Measurements from ENCODE around the gene MKRN3. TPM values are rescaled to one million over a fixed set of nuclear protein-coding genes. Genes with fewer than 3 reads are reported as not detected.

MKRN3 gene
- polyA plus RNA-seq, 1 of the 3 experiments (the other 2 are of a cell fraction) = 4.7 TPM

- TF ChIP-seq TAF1 (IDR thresholded peaks at IDR 0.05; ENCODE audit: borderline replicate concordance, low read depth, low read length) = no peak
- TF ChIP-seq POLR2AphosphoS5 (IDR thresholded peaks at IDR 0.05; ENCODE audit: low read depth, low read length) = no peak
- no peak for TF ChIP-seq MXI1 (IDR thresholded peaks at IDR 0.05; ENCODE audit: low read depth, low read length)
- no peak for TF ChIP-seq NRF1 (IDR thresholded peaks at IDR 0.05; ENCODE audit: low read depth, low read length)
- no peak for TF ChIP-seq REST (IDR thresholded peaks at IDR 0.05; ENCODE audit: low read depth, low read length)
- no peak for TF ChIP-seq RCOR1 (IDR thresholded peaks at IDR 0.05; ENCODE audit: low read length)
- no peak for TF ChIP-seq GATA2 (CRISPR knock-in tag; IDR thresholded peaks at IDR 0.05)
- TF ChIP-seq, protein P1, sequence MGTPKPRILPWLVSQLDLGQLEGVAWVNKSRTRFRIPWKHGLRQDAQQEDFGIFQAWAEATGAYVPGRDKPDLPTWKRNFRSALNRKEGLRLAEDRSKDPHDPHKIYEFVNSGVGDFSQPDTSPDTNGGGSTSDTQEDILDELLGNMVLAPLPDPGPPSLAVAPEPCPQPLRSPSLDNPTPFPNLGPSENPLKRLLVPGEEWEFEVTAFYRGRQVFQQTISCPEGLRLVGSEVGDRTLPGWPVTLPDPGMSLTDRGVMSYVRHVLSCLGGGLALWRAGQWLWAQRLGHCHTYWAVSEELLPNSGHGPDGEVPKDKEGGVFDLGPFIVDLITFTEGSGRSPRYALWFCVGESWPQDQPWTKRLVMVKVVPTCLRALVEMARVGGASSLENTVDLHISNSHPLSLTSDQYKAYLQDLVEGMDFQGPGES (IDR thresholded peaks at IDR 0.05; ENCODE audit: low read depth, low read length) = no peak
- TF ChIP-seq FOXJ3 (CRISPR knock-in tag; IDR thresholded peaks at IDR 0.05) = no peak
- no peak for TF ChIP-seq RFX5 (IDR thresholded peaks at IDR 0.05; ENCODE audit: low read length)
Observed at GRCh38 chr15:23594252-23594770, 28.8 kb downstream of the MKRN3 start (continued).

GRCh38 chr15:23595368-23595767, 29.9 kb downstream of the MKRN3 start:
- no peaks in the 10 kb centered on the region for H3K36me3 ChIP-seq (replicated peaks in 1 of 2; ENCODE audit: control insufficient read depth in 1 of 2, insufficient read depth in 2 of 2, low read length in 1 of 2)
- TF ChIP-seq FOSL2 (IDR thresholded peaks at IDR 0.05; ENCODE audit: borderline replicate concordance, low read depth) = no peak
- TF ChIP-seq NFIC (IDR thresholded peaks at IDR 0.05; ENCODE audit: borderline replicate concordance) = no peak
- TF ChIP-seq MEF2A (IDR thresholded peaks at IDR 0.05; ENCODE audit: borderline replicate concordance, low read depth) = no peak
- TF ChIP-seq RXRA (IDR thresholded peaks at IDR 0.05; ENCODE audit: borderline replicate concordance, low read depth) = no peak
- no peak for TF ChIP-seq REST (IDR thresholded peaks at IDR 0.05; ENCODE audit: low read depth, low read length)
- TF ChIP-seq GABPA (IDR thresholded peaks at IDR 0.05; ENCODE audit: low read depth) = no peak
- TF ChIP-seq, protein P2, sequence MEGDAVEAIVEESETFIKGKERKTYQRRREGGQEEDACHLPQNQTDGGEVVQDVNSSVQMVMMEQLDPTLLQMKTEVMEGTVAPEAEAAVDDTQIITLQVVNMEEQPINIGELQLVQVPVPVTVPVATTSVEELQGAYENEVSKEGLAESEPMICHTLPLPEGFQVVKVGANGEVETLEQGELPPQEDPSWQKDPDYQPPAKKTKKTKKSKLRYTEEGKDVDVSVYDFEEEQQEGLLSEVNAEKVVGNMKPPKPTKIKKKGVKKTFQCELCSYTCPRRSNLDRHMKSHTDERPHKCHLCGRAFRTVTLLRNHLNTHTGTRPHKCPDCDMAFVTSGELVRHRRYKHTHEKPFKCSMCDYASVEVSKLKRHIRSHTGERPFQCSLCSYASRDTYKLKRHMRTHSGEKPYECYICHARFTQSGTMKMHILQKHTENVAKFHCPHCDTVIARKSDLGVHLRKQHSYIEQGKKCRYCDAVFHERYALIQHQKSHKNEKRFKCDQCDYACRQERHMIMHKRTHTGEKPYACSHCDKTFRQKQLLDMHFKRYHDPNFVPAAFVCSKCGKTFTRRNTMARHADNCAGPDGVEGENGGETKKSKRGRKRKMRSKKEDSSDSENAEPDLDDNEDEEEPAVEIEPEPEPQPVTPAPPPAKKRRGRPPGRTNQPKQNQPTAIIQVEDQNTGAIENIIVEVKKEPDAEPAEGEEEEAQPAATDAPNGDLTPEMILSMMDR (IDR thresholded peaks at IDR 0.05) = no peak
- TF ChIP-seq RCOR1 (IDR thresholded peaks at IDR 0.05; ENCODE audit: low read length) = no peak
- TF ChIP-seq POLR2AphosphoS5 (IDR thresholded peaks at IDR 0.05; ENCODE audit: low read depth, low read length) = no peak
- no peak for TF ChIP-seq JUND (IDR thresholded peaks at IDR 0.05)
- TF ChIP-seq FOXM1 (IDR thresholded peaks at IDR 0.05; ENCODE audit: low read depth) = no peak
- no peak for TF ChIP-seq RAD21 (IDR thresholded peaks at IDR 0.05; ENCODE audit: low read length)
- TF ChIP-seq ZBTB33 (IDR thresholded peaks at IDR 0.05; ENCODE audit: borderline replicate concordance, low read depth) = no peak

More at GRCh38 chr15:23595368-23595767, 29.9 kb downstream of the MKRN3 start:
- Histone ChIP-seq H3K27me3 (ENCODE audit: insufficient read depth) (no peaks in the 10 kb centered on the region), H3K79me2 (ENCODE audit: insufficient read depth) (no peaks in the 10 kb centered on the region), H3K9me3 (no peaks in the 10 kb centered on the region), H3K9me2 (no peaks in the 10 kb centered on the region), H3K9ac (no peak overlapping the region), H3F3A (replicated peaks; ENCODE audit: insufficient read depth) (no peaks in the 10 kb centered on the region), H4K20me1 (ENCODE audit: insufficient read depth) (no peaks in the 10 kb centered on the region), H3K4me1 (ENCODE audit: control insufficient read depth in 1 of 2, insufficient read depth in 2 of 2, low read depth in 1 of 2, low read length in 1 of 2) (no peaks in the 10 kb centered on the region), H3K4me2 (no peak overlapping the region), H3K27ac (ENCODE audit: low read depth in 2 of 2, low read length in 1 of 2) (no peak overlapping the region), H3K4me3 (ENCODE audit: low read depth in 2 of 2, low read length in 1 of 2) (no peak overlapping the region), H2AFZ (ENCODE audit: low read depth) (no peak overlapping the region)
- CTCF ChIA-PET = no interaction called here
- POLR2A ChIA-PET = no interaction called here
- DNase-seq = no peak
- WGBS (ENCODE audit: low lambda C conversion rate) = 46% methylated on average over 2 of the region's 2 CpGs
